Esophagus mucosa (tissue), 1 donor: ENCODE data around the gene ROR2. TPM values are rescaled to one million over a fixed set of nuclear protein-coding genes. Genes with fewer than 3 reads are reported as not detected.
"Not testable (repeated sequence)": the region's sequence is repeated elsewhere in the genome, so short reads cannot be mapped to it uniquely, and the experiment has no call there.

Experiments used
- ATAC-seq: fragments of 200-7000 bp; cut with Tn5 transposase; one replicate; pipeline ENCODE4 v1.9.1; 2020
- total RNA-seq: library from RNA; stranded (reverse); gene quantifications from one replicate; pipeline ENCODE4 v1.2.4, GENCODE V29; 2023
- donor health status: DM: yes; HTN: yes; CAD: no.

ROR2 gene
- total RNA-seq, 1 donor from 2014 or later = 2.5 TPM

DNA sequence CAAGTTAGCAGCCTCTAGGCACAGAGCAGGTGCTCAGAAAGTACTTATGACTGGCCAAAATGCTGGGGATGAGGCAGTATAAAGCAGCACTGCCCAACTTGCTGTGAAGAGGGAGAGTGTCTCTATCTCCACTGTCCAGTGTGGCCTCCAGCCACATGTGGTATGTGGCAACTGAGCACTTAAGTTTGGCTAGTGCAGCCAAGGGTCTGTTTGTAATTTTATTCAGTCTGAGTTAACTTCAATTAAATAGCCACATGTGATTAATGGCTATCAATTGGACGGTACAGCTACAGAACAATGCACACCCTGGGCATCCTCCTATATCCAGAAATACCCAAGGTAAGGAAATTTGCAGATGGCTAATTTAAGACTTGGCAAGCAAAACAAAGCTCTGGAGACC, 26.9 kb downstream of the ROR2 start:
- no peak for ATAC-seq

DNA sequence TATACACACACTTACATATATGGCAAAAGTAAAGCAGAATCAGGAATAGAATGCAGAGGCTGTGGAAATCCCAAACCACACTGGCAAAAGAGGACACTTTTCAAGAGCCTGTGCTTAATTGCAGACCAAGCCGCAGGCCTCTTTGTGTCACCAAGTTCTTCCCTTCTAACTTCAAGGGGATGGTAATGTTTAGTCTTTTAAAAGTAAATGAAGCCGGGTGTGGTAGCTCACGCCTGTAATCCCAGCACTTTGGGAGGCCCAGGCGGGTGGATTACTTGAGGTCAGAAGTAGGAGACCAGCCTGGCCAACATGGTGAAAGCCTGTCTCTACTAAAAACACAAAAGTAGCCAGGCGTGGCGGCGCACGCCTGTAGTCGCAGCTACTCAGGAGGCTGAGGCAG, 28.7 kb downstream of the ROR2 start:
- no peak for ATAC-seq

DNA sequence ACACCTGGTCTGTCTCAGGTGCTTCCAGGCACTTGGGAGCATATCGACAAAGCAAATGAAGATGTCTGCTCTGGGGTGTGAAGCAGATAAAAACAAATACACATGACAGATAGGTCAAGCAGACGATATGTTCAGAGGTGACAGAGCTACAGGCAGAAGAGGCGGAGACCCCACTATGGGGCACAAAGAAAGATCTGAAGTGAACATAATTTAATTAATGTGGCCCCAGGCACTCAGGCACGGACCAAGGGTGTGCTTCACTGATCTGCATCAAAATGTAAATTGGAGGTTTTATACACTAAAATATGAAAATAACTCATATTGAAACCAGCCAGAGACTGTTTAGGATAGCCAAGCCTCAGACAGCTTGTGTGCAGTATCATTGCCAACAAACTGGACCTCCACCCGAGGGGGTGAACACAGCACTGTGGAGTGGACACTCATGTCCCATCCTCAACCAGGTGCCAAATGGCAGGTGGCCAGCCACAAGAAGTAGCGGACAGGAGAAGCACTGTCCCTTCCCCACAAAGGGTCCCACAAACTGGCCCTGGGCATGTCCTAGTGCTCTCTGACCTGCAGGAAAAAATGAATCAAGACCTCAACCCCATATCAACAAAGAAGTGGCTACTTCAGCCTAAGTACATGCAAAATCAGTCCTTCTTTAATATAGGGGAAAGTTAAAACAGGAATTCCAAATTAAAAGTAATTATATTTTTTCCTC, 29.2 kb downstream of the ROR2 start:
- no peak for ATAC-seq

DNA sequence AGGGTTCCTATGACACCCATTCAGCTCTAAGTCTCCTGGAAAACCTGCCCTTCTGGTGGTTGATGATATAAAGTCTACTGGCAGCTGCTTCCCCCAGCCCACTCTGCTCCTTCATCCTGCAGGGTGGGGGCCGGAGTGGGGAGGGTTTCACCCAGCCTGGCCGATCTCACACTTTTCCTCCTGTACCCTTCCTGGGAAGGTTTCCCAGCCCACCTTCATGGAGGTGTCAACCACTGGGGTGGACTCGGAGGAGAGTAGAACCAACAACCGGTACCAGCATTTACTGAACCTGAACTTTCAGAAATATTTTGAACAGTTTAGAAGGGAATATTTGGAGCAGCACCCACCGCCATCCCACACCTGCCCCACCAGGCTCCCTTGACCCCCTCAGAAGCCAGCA, 30.4 kb downstream of the ROR2 start:
- no peak for ATAC-seq

DNA sequence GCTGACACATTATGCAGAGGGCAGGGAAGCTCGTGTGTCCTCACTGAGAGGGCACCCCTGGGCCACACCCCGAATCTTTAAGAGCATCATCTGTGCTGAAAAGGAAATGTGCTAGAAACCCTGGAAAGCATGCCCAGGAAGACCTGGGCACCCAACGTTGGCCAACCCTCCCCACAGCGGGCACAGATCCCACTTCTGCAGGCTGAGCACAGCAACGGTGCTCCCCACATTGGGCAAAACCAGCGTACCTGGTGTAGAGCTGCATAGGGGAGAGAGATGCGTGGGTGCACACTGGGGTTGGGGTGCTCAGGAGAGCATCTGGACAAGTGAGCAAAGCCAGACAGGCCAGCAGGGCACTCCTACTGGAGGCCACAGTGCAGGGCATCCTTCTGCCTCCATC, 32.6 kb downstream of the ROR2 start:
- peak; percentile 18 for ATAC-seq

DNA sequence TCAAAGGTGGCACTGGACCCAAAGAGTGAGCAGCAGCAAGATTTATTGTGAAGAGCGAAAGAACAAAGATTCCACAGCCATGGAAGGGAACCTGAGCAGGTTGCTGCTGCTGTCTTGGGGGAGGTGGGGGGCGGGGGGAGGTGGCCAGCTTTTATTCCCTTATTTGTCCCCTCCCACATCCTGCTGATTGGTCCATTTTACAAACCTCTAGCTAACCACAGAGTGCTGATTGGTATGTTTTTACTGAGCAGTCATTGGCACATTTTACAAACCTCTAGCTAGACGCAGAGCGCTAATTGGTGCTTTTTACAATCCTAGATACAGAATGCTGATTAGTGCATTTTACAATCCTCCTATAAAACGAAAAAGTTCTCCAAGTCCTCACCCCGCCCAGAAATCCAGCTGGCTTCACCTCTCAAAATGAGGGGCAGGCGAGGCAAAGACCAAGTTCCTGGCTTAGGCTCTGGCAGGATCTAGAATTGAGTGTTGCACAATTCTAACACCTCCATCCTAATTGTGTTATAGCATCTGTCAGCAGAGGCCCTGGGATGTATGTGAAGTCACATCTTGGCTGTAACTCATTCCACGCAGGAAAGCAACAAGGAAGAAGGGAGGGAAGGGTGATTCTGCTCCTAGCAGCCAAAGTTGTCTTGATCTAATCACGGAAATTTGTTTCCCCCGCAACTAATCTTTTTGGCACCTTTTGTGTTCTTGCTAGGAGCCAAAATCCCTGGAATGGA, 34.3 kb downstream of the ROR2 start:
- no peak for ATAC-seq

DNA sequence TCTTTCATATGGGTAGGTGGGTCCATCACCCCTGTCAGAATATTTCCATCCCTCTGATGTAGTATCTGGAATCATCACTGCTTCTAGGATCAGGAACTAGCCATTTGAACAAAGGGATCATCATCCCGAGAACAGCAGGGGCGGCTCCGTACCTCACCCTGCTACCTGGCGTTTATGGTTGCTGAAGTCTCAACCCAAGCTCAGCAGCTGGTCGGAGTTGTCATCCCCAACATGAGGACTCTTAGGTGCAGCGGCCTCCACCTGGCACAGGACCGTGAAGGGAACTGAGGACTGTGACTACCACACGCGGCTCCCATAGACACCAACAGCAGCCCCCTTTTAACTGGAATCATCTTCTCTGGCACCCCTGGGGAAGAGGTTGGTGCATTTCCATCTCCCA, 35.1 kb downstream of the ROR2 start:
- ATAC-seq = no peak

DNA sequence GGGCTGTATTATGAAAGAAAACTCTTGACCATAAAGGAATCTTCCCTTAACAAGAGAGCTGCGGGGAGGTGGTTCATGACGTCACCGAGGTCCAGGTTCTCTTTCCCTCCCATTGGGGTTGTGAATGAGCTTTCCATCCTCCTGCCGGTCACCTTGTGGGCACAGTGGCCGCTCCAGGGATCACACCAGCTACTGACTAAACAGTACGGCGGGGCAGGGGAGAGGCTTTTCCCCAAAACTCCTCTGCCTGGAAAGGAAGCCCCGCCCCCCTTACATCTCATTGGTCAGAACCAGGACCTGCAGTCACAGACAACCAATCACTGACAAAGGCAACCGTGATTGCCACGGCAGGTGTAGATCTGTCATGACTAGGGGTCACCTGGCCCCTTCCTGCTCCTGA, 35.6 kb downstream of the ROR2 start:
- ATAC-seq = no peak

DNA sequence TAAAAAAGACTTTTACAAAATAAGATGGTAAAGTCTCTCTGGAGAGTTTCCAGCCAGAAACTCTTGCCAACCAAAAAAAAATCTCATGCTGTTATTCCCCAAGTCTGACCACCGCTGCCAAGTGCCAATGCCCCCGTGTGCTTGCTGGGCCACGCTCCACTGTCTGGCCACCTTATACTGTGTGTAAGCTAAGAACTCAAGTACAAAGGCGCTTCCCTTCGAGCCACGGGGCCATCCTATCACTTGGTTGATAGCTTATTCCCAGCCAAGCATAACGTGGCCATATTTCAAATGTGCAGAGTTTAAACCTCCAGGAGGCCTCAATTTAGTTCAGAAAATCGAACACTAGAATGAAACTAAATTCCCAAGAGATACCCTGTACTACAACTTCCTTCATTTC, 36.0 kb downstream of the ROR2 start:
- no peak for ATAC-seq

DNA sequence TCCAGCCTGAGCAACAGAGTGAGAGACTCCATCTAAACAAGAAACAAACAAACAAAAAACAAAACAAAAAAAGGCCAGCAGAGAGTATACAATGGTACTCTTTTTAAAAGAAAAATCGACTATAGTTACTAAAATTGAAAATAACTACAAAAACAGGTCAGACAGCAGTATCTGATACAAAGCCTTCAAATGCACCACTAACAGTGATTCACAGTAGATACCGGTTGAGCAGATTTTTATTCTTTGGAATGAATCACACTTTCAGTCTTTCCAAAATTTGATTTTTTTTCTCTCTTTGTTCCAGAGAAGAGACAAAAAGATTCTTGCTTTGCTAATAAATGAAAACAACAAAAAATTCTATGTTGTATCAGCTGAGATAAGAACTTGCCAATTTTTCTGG, 36.9 kb downstream of the ROR2 start:
- ATAC-seq = peak; percentile 63

DNA sequence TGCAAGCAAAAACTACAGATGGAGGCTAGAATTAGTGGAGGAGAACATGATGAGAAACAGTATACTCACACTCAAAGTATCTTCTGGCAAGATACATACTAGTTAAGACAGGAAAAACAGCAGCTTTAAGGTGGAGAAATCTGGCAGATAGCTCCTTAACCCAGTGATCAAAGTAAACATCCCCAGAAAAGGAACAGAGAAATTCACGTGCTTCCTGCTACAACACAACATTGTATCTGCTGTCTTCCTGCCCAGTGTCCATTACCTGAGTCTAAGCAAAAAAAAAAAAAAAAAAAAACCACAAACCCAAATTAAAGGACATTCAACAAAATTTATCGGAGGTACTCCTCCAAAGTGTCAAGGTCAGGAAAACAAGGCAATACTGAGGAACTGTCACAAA, 38.4 kb downstream of the ROR2 start:
- peak; percentile 9 for ATAC-seq

DNA sequence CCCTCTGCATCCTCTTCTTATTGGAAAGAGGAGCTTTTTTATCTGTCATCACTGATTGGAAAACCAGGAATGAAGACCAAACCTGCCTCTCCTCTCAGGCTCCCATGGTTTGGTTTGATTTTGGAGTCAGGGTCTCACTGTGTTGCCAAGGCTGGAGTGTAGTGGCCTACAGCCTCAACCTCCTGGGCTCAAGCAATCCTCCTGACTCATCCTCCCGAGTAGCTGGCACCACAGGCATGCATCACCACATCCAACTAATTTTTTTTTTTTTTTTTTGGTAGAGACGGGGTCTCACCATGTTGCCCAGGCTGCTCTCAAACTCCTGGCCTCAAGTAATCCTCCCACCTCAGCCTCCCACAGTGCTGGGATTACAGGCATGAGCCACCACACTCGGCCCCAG, 40.8 kb downstream of the ROR2 start:
- ATAC-seq = not testable (repeated sequence)

DNA sequence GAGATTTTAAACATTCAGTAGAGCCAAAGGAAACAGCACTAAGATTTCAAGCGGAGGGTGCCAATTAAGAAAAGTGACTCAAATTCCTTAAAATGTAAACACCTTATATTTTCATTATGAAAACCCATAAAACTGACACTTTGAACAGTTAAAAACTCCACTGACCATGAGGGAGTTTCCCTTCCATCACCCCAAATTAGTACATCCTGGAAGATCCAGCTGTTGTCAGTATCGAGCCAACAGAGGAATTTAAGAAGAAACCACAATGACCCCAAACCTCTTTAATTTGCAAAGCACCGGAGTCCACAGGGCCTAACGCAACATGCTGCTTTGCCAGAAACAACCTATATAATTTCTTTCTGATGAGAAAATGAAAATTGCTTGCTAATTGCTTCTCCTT, 41.3 kb downstream of the ROR2 start:
- no peak for ATAC-seq

DNA sequence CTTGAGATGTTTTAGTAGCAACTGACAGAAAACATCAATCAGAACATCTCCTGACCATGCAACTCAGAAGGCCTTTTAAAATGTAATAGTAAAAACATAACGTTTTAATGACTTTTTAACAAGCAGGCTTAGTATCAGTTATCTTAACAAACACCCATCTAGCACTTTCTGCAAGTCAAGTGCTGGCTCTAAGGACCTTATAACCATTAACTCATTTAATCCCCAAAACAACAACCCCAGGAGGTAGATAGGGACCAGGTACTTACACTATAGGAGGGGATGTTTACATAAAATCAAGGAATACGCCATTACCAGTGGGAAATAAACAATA, 41.8 kb downstream of the ROR2 start:
- no peak for ATAC-seq

DNA sequence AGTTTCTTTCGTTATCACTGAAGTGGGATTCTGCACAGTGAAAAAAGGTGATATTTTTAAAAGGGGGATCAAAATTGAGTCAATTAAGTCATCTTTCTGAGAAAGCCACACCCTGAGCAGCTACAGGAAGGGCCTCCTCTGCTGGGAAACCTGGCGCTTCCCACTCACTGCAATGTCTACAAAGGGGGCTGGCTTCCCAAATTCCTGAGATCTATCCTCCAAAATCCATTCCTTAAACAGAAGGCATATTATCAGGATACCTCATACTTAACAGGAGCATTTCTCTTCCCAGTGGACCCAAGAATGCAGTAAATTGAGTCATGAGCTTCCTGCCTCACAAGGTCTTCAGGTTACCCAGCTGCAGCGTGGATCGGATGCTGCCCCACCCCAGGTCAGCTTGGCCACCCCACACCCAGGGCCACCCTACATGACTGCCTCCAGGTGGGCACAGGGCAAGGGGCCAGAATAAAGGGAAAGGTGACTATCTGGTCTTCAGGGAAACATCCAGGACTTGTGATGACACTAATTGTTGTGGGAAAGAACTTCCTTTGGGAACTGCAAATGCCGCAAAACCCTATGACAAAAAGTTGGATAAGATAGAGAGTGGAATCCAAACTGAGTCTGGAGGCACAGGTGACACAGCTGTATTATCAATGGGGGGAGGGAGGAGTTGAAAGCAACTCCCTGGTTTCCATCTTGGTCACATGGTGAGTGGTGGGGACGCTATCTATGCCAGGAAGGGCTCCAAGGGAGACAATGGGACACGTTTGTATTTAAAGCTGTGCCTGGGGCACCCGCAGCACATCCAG, 42.3 kb downstream of the ROR2 start:
- no peak for ATAC-seq

DNA sequence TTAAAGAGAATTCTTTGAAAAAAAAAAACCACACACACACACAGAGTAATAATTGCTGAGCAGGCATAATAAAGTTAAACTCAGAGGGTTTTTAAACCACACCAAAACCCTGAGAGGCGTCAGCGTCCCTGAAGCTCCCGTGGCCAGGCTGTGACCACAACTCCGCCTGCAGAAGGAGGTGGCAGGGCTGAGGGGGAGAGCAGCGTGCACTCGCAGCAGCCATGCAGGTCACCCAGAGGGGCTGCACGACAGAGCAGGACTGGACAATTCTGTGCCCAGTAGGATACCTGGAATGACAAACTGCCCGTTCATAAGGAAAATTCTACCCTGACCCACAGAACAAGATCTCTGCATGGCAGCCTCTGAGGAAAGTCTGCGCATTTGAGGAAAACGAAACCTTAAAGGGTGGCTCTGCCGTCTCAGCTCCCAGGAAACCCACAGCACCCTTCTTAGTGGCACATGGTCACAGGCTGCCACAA, 44.0 kb downstream of the ROR2 start:
- peak; percentile 31 for ATAC-seq

DNA sequence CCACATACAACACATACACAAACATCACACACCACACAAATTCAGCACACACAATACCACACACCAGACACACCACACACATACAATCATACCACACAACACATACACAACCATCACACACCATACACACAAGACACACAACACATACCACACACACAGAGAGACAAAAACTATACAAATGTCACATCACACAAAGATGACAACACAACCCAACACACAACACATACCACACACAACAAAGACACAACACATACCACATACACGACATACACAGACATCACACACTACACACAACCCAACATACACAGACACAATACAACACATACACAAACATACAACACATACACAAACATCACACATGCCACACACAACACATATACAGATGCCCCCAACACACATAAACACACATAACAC, 44.8 kb downstream of the ROR2 start:
- no peak for ATAC-seq

DNA sequence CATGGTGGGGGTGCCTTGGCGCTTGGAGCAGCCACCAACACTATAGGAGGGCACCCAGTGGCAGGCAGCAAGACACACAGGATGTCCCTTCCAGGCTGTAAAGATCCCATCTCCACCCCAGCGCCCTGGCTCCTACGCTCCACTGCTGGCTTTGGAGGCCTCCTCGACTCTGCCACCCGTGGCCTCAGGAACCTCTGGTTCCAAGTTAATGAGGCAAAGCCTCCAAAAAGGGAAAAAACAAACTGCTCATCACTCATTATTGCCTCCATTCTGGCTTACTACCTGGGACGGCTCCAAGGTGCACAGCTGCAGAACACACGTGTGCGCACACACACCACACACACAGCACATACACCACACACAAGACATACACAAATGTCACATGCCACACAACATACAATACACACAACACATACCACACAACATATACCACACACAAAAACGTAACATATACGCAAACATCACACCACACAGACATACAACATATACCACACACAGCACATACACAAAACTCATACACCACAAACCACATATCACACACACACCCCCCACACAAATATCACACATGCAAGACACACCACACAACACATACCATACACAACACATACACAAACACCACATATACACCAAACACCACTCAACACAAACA, 45.3 kb downstream of the ROR2 start:
- ATAC-seq = no peak

DNA sequence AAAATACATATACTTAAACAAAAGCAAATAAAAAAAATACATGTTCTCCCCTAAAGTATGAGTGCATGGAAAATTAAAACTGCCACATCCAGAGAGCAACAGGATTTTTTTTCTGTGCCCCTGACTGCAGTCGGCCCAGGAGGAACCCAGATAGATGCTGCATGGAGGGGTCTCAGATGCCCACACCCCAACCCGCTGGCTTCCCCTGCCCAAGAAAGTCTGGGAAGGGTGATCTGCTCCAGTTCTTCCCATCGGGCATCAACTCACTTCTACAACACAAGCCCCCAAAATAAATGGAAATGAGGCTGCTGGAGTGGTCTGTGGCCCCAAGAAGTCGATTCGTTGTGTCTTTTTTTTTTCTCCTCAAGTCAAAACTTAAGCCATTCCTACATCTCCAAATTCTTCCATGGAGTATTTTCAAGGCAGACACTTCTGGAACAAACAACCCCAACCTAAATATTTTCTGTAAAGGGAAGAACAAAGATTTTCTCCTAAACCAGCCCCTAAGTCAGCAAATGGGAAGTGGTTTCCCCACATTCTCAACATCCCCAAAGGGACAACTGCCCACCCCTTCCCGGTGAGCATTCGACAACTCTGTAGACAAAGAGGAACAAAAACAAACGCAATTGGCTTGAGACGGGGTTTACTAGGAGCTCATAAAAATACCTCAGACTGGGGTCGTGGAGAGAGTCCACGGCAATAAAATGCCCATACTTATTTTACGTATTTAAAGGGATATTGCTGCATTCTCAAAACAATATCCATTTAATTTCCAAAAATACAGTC, 46.7 kb downstream of the ROR2 start:
- ATAC-seq = no peak

DNA sequence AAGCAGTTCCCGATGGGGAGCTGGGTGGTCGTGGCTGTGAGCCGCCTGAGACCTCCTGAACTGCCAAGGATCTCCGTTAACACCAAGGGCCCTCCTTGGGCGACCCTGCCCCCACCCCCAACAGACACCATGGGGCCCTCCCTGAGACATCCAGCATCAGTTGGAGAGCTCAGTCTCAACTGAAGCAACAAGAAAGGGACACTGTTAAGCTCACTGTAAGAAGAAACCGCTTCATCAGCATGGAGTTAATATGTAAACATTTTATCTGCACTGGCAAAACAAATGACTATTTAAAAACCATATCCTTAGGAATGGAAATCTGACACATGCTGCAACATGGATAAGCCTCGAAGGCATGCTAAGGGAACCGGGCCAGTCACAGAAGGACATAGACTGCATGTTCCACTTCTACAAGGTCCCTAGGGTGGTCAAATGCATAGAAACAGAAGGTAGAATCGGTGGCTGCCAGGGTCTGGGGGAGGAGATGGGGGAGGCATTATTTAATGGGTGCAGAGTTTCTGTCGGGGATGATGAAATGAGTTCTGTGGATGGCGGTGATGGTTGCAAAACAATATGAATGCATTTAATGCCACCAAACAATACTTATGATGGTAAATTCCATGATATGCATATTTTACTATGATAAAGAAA, 47.4 kb downstream of the ROR2 start:
- ATAC-seq = no peak

DNA sequence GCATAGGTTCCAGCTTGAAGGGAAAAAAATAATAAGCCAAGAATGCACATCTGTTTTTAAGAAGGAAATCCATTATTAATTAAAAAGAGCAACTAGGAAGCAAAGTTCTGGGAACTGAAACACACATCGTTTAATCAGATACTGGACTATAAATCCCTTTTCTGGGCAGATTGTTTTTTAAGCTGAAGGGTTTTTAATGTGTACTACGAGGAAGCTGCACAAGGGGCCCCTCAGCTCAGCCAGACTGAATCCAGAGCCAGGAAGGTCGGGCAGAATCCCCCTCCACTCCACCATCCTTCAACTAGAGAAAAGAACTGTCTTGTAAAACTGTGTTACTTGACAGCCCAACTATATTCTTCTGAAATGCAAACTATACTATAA, 49.2 kb downstream of the ROR2 start:
- no peak for ATAC-seq
